Measurements from ENCODE around the gene SEMA3A. TPM values are rescaled to one million over a fixed set of nuclear protein-coding genes. Genes with fewer than 3 reads are reported as not detected.

The SEMA3A gene
- total RNA-seq, 2 donors from 2014 or later, result 0.13 TPM; not detected in 1

DNA sequence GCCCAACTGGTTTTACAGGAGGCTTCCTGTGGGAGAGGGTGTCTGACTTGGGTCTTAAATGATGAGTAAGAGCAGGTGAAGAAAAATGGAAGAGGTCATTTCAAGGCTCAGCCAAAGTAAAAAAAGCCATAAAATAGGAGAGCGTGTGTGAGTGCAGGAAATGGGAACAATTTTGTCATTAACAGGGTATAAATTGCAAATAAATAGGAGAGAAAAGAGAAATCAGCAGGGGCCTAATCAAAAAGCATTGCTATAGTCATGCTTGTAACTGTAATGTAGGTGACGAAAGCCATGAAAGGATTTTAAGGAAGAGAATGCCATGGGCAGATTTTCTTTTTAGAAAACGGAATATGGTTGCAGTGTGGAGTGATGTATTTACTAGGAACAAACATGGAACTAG lies 15.7 kb upstream of the SEMA3A start:
- Mint-ChIP-seq H3K27me3 (no peaks in the 10 kb centered on the region), H3K27ac (no peak overlapping the region), H3K4me1 (no peaks in the 10 kb centered on the region), H3K36me3 (ENCODE audit: low read depth) (no peaks in the 10 kb centered on the region), H3K9me3 (peaks cover 1% of the 10 kb centered on the region), H3K4me3 (no peak overlapping the region)
- ATAC-seq (replicated peaks), result no peak

GRCh38 chr7:84209006-84209405 lies 14.4 kb upstream of the SEMA3A start:
- no peak overlapping the region for H3K27ac Mint-ChIP-seq
- H3K27me3 Mint-ChIP-seq, result no peaks in the 10 kb centered on the region
- no peak overlapping the region for H3K4me3 Mint-ChIP-seq
- ATAC-seq (replicated peaks), result no peak
- no peaks in the 10 kb centered on the region for H3K36me3 Mint-ChIP-seq (ENCODE audit: low read depth)
- H3K4me1 Mint-ChIP-seq, result no peaks in the 10 kb centered on the region
- H3K9me3 Mint-ChIP-seq, result no peaks in the 10 kb centered on the region

DNA sequence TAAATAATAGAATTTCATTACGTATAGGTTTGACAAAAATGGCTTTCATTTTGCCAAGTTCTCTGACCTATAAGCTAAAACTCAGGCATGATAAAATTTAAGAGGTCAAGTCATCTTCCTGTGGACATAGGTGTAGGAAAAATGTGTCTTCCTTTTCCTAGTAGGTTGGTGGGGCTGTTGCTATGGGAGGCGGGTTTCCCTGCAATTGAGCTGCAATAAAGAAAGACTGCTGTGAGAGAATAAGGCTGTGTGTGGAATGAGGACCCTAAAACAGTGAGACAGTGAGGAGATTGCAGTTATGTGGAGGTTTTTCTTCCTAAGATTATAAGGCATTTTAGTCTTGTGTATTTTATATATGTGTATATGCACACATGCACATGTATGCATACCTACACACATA lies 13.0 kb upstream of the SEMA3A start:
- ATAC-seq (replicated peaks), result no peak
- H3K9me3 Mint-ChIP-seq, result no peaks in the 10 kb centered on the region
- H3K27me3 Mint-ChIP-seq, result no peaks in the 10 kb centered on the region
- no peak overlapping the region for H3K27ac Mint-ChIP-seq
- H3K36me3 Mint-ChIP-seq (ENCODE audit: low read depth), result no peaks in the 10 kb centered on the region
- no peaks in the 10 kb centered on the region for H3K4me1 Mint-ChIP-seq
- no peak overlapping the region for H3K4me3 Mint-ChIP-seq

DNA sequence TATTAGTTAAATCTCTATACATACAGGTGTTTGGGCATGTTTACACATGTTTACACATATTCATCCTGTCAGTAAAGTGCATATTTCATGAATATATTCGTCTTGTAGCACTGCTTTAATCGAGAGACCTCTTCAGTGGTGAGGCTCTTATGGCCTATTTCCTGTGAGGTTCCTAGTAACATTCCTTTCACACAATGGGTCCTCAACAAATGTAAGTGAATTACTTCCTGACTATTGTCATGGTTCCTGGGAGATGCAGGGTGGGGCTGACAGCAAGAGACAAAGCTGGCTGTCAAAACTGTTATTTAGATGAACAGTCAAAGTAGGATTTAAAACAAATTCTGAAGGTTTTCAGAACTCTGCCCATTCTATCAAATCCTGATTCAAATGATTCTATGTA lies 12.4 kb upstream of the SEMA3A start:
- Mint-ChIP-seq H3K27ac (no peak overlapping the region), H3K4me1 (no peaks in the 10 kb centered on the region), H3K36me3 (ENCODE audit: low read depth) (no peaks in the 10 kb centered on the region), H3K9me3 (no peaks in the 10 kb centered on the region), H3K4me3 (no peak overlapping the region), H3K27me3 (no peaks in the 10 kb centered on the region)
- no peak for ATAC-seq (replicated peaks)

GRCh38 chr7:84204655-84205054 lies 10.1 kb upstream of the SEMA3A start:
- Mint-ChIP-seq H3K4me1 (no peaks in the 10 kb centered on the region), H3K36me3 (ENCODE audit: low read depth) (no peaks in the 10 kb centered on the region), H3K27ac (no peak overlapping the region), H3K4me3 (no peak overlapping the region), H3K27me3 (no peaks in the 10 kb centered on the region), H3K9me3 (no peaks in the 10 kb centered on the region)
- ATAC-seq (replicated peaks), result no peak

GRCh38 chr7:84202855-84203254 lies 8.3 kb upstream of the SEMA3A start:
- Mint-ChIP-seq H3K9me3 (no peaks in the 10 kb centered on the region), H3K27me3 (no peaks in the 10 kb centered on the region), H3K36me3 (ENCODE audit: low read depth) (no peaks in the 10 kb centered on the region), H3K27ac (no peak overlapping the region), H3K4me1 (no peaks in the 10 kb centered on the region), H3K4me3 (no peak overlapping the region)
- ATAC-seq (replicated peaks), result no peak

- no peak for ATAC-seq (replicated peaks)
- Mint-ChIP-seq H3K27me3 (no peaks in the 10 kb centered on the region), H3K9me3 (no peaks in the 10 kb centered on the region), H3K4me3 (no peak overlapping the region), H3K4me1 (no peaks in the 10 kb centered on the region), H3K36me3 (ENCODE audit: low read depth) (no peaks in the 10 kb centered on the region), H3K27ac (no peak overlapping the region)
Observed at GRCh38 chr7:84200859-84201258, 6.3 kb upstream of the SEMA3A start.

DNA sequence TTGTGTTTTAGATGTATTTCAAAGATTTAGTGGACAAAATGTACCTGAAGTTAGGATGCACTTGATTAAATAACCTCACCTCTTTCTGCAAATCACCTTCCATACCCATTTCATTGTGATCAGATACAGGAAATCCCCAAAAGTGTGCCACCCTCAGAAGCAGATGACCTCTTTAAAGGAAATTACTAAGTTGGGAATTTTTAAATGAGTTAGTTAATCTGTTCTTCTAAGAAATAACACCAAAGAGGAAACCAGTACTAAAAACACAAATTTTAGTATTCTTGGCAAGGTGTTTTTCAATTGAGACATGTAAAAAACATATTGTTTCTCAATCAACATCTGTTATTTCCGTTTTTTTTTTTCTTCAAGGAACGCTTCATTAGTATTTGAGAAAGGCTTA lies 4.6 kb upstream of the SEMA3A start:
- Mint-ChIP-seq H3K36me3 (ENCODE audit: low read depth) (no peaks in the 10 kb centered on the region), H3K9me3 (no peaks in the 10 kb centered on the region), H3K27me3 (no peaks in the 10 kb centered on the region), H3K4me3 (no peak overlapping the region), H3K4me1 (peaks cover 5% of the 10 kb centered on the region), H3K27ac (no peak overlapping the region)
- no peak for ATAC-seq (replicated peaks)

- H3K4me3 Mint-ChIP-seq, result no peak overlapping the region
- peaks cover 5% of the 10 kb centered on the region for H3K4me1 Mint-ChIP-seq
- H3K27me3 Mint-ChIP-seq, result no peaks in the 10 kb centered on the region
- no peaks in the 10 kb centered on the region for H3K9me3 Mint-ChIP-seq
- no peaks in the 10 kb centered on the region for H3K36me3 Mint-ChIP-seq (ENCODE audit: low read depth)
- H3K27ac Mint-ChIP-seq, result no peak overlapping the region
- no peak for ATAC-seq (replicated peaks)
Observed at GRCh38 chr7:84196084-84196503, 1.5 kb upstream of the SEMA3A start.

DNA sequence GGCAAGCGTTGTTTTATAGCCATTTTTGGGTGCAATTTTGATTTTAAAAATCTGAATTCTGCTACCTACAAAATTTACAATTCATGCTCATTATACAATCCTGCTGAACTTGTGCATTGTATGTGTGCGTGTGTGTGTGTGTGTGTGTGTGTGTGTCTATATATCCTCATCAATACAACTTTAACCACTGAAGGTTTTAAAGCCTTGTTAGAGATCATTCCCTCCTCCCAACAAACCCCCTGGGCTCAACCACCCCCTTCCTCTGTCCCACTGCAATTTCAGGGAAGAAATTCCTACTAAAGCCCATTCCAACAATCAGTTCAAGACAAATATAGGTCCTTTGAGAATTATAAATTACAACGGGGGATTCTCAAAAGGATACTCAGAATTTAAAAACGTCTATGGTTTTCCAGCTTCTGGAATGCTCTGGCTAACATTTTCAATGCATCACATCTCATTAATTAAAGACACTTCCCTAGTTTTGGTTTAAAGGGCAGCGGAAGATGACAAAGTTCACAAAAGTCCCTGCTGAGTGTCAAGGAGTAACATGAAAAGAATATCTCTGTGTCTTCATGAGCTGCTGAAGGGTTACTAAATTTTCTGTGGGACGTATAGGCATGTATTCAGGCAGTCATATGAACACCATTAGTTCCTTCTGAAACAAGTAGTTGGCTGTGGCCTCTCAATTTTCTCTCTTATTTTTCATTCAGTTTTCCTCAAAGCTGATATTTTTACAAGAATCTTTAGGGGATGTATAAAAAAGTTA lies 889 bp upstream of the SEMA3A start:
- peaks cover 5% of the 10 kb centered on the region for H3K4me1 Mint-ChIP-seq
- no peak overlapping the region for H3K27ac Mint-ChIP-seq
- H3K36me3 Mint-ChIP-seq (ENCODE audit: low read depth), result no peaks in the 10 kb centered on the region
- no peaks in the 10 kb centered on the region for H3K9me3 Mint-ChIP-seq
- H3K4me3 Mint-ChIP-seq, result peak overlapping the region; percentile 79
- ATAC-seq (replicated peaks), result no peak
- no peaks in the 10 kb centered on the region for H3K27me3 Mint-ChIP-seq

DNA sequence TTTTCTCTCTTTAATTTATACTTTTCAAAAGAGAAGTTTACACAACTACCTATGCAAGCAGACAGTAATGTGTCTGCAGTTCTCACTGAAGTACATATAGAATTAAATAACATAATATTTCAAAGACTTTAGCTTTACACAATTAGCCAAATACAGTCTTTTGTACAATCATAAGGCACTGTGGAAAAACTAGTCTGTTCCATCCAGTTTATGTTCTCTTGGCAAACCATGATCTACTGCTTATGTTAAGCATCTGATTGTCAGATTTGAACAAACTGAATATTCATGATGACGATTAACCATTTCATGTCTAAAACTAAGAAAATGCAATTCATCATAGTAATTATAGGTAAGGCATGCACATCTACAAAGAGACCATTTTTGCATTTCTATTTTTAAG lies 842 bp downstream of the SEMA3A start:
- H3K4me1 Mint-ChIP-seq, result peaks cover 5% of the 10 kb centered on the region
- no peak for ATAC-seq (replicated peaks)
- no peaks in the 10 kb centered on the region for H3K27me3 Mint-ChIP-seq
- H3K27ac Mint-ChIP-seq, result no peak overlapping the region
- H3K4me3 Mint-ChIP-seq, result no peak overlapping the region
- no peaks in the 10 kb centered on the region for H3K36me3 Mint-ChIP-seq (ENCODE audit: low read depth)
- no peaks in the 10 kb centered on the region for H3K9me3 Mint-ChIP-seq

DNA sequence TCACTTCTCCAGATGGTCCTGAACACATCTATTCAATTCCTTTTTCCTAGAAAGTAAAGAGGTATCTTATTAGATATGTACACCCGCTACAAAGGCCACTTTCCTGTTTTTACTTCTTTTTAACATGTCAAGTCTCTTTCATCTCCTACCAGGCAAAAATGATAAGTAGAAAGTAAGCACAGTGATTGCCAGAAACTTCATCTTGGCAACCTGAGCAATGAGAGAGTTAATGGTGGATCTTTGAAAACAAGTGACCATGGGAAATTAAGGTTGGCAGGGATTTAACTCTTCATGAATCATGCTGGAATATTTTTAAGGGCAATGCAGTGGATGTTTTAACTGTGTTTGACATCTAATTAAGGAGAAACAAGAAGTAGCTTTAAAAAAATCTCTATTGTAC lies 2.7 kb downstream of the SEMA3A start:
- Mint-ChIP-seq H3K4me3 (no peak overlapping the region), H3K27me3 (no peaks in the 10 kb centered on the region), H3K9me3 (no peaks in the 10 kb centered on the region), H3K4me1 (peaks cover 5% of the 10 kb centered on the region), H3K27ac (no peak overlapping the region), H3K36me3 (ENCODE audit: low read depth) (no peaks in the 10 kb centered on the region)
- no peak for ATAC-seq (replicated peaks)

DNA sequence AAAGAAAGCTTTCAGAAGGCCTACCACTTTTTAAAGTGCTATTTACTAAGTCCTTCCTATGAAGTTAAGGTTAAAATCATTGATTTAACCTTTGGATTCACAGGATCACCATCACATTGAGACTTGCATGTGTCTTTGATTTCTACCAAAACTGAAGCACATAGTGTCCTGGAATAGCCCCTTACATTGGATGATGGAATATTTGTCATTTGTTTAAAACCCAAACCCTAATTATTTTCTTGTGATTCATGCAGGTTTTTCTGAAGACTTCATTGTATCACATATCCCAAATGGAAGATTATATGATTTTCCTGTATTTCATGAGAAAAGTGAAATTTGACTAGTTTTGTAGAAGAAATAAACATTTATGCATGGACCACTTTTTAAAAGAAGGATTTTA lies 3.3 kb downstream of the SEMA3A start:
- H3K9me3 Mint-ChIP-seq, result no peaks in the 10 kb centered on the region
- H3K27me3 Mint-ChIP-seq, result no peaks in the 10 kb centered on the region
- no peak for ATAC-seq (replicated peaks)
- H3K4me3 Mint-ChIP-seq, result no peak overlapping the region
- H3K27ac Mint-ChIP-seq, result no peak overlapping the region
- no peaks in the 10 kb centered on the region for H3K36me3 Mint-ChIP-seq (ENCODE audit: low read depth)
- peaks cover 5% of the 10 kb centered on the region for H3K4me1 Mint-ChIP-seq

DNA sequence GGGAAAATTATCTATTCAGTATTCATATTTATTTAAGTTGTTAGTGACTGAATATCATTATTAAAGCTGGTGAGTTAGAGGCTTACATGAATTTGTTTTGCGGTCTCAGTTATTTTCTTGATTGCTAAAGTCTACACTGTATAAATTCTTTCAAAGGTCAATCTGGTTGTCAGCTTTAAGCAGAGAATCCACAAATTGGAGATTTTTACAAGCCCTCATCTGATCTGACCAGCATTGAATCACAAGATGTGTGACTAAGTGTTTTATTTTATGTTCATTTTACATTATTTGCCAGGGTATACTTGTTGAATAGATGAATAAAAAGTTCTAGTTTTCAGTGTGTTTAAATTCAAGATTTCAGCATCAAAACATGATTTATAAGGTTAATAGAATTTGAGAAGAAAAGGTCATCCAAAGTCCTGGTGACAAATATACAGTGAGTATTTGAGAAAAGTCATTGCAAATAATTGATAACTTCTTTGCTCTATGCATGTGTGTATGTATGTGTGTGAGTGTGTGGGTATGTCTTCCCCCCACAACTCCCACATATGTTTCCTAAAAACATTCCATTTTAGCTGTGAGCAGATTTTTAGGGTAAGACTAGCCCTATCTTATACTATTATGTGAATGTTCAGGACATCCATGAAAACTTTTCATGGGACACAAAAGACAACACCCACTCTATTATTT lies 4.4 kb downstream of the SEMA3A start:
- Mint-ChIP-seq H3K9me3 (no peaks in the 10 kb centered on the region), H3K4me3 (no peak overlapping the region), H3K27ac (no peak overlapping the region), H3K27me3 (no peaks in the 10 kb centered on the region), H3K4me1 (peaks cover under 1% of the 10 kb centered on the region), H3K36me3 (ENCODE audit: low read depth) (no peaks in the 10 kb centered on the region)
- ATAC-seq (replicated peaks), result no peak

GRCh38 chr7:84188786-84189405 lies 5.7 kb downstream of the SEMA3A start:
- H3K27me3 Mint-ChIP-seq, result no peaks in the 10 kb centered on the region
- no peak for ATAC-seq (replicated peaks)
- H3K27ac Mint-ChIP-seq, result no peak overlapping the region
- H3K9me3 Mint-ChIP-seq, result no peaks in the 10 kb centered on the region
- H3K36me3 Mint-ChIP-seq (ENCODE audit: low read depth), result no peaks in the 10 kb centered on the region
- H3K4me1 Mint-ChIP-seq, result no peaks in the 10 kb centered on the region
- H3K4me3 Mint-ChIP-seq, result no peak overlapping the region

Measured in activated T-helper 17 cell treated with anti-CD3 and anti-CD28 coated beads, Interleukin-2, amount 50 U/mL, for 72 hours (primary cell).